22Rv1 (cell line): ENCODE measurements around the gene CCM2.

Source experiments
- H3K27ac ChIP-seq: fragments of 450-650 bp; 2 replicates; pipeline ENCODE4 v1.5.1; 2017
- CTCF ChIP-seq: fragments of 450-650 bp; IDR thresholded peaks from 2 replicates; pipeline ENCODE4 v1.5.1; 2017; ENCODE audit warnings: mild to moderate bottlenecking
- ZFX ChIP-seq: fragments of 450-650 bp; IDR thresholded peaks from 2 replicates; pipeline ENCODE4 v1.6.1; 2017; ENCODE audit warnings: antibody characterized with exemption, borderline replicate concordance

Gene CCM2

GRCh38 chr7:44979481-44980392 is 20.3 kb upstream of the CCM2 start:
- peak overlapping the region; percentile 32; the same call in 1 of the 2 replicates for H3K27ac ChIP-seq
- no peak for TF ChIP-seq CTCF
- no peak for TF ChIP-seq ZFX

- H3K27ac ChIP-seq = peak overlapping the region; percentile 32; the same call in 1 of the 2 replicates
- TF ChIP-seq ZFX (no peak), CTCF (no peak)
Measured at GRCh38 chr7:44980393-44981034, 19.5 kb upstream of the CCM2 start.

- H3K27ac ChIP-seq = peak overlapping the region; percentile 32; the same call in 1 of the 2 replicates
- no peak; the same call in 1 of the 2 replicates for TF ChIP-seq CTCF
- TF ChIP-seq ZFX = no peak
Measured at GRCh38 chr7:44981035-44981706, 18.8 kb upstream of the CCM2 start.

- TF ChIP-seq ZFX = no peak
- no peak for TF ChIP-seq CTCF
- 0 out of 2 replicates have a peak overlapping the region, but pooled peaks have one; percentile 32 for H3K27ac ChIP-seq
Measured at GRCh38 chr7:44982535-44982923, 17.5 kb upstream of the CCM2 start.

GRCh38 chr7:44982970-44983369 is 17.0 kb upstream of the CCM2 start:
- TF ChIP-seq ZFX (no peak), CTCF (no peak)
- peak overlapping the region; percentile 32; the same call in 1 of the 2 replicates for H3K27ac ChIP-seq

GRCh38 chr7:44983742-44984477 is 16.1 kb upstream of the CCM2 start:
- no peak for TF ChIP-seq CTCF
- no peak for TF ChIP-seq ZFX
- peak overlapping the region; percentile 87 for H3K27ac ChIP-seq
